ENCODE data around the gene GPR3.

GRCh38 chr1:27444632-27445031 lies 52.2 kb downstream of the GPR3 start:
- TF ChIP-seq PKNOX1 (IDR thresholded peaks at IDR 0.05): no peak
- TF ChIP-seq MTA2 (IDR thresholded peaks at IDR 0.05; ENCODE audit: low read depth): no peak
- no peak for TF ChIP-seq TAF1 (IDR thresholded peaks at IDR 0.05; ENCODE audit: borderline replicate concordance, low read depth, low read length)
- TF ChIP-seq HDGF (IDR thresholded peaks at IDR 0.05): no peak
- TF ChIP-seq CTCF (IDR thresholded peaks at IDR 0.05 in 2 of 3, conservative IDR thresholded peaks at IDR 0.05 in 1 of 3; ENCODE audit: control insufficient read depth in 2 of 3, extremely low read depth in 1 of 3, insufficient read depth in 1 of 3, low read depth in 3 of 3, low read length in 3 of 3): no peak
- no peak for TF ChIP-seq TARDBP (IDR thresholded peaks at IDR 0.05; ENCODE audit: borderline replicate concordance)
- no peak for TF ChIP-seq YBX1 (IDR thresholded peaks at IDR 0.05)
- no peak for TF ChIP-seq POU2F2 (IDR thresholded peaks at IDR 0.05; ENCODE audit: borderline replicate concordance, low read depth, low read length)
- no peak for TF ChIP-seq GATAD2B (conservative IDR thresholded peaks at IDR 0.05; ENCODE audit: low read depth)
- no peak for TF ChIP-seq FOXM1 (IDR thresholded peaks at IDR 0.05; ENCODE audit: low read depth, low read length)
- no peak for TF ChIP-seq BHLHE40 (IDR thresholded peaks at IDR 0.05; ENCODE audit: borderline replicate concordance in 1 of 2, low read depth in 2 of 2, low read length in 1 of 2)
- TF ChIP-seq POLR2AphosphoS5 (IDR thresholded peaks at IDR 0.05; ENCODE audit: low read length): no peak
